K562 (cell line): ENCODE data around the gene CUX1. TPM values are rescaled to one million over a fixed set of nuclear protein-coding genes. Genes with fewer than 3 reads are reported as not detected.

Source experiments
- ATAC-seq: fragments of 200-7000 bp; cut with Tn5 transposase; 3 replicates; pipeline ENCODE4 v1.9.1; 2020; ENCODE audit warnings: moderate library complexity
- BruUV-seq: library from RNA; stranded (reverse); fragments of 400-500 nt; replicated peaks from 2 replicates; lab custom pipeline; 2021; lab: Mats Ljungman, UMichigan
- CTCF ChIA-PET: fragments of 300-600 bp; formaldehyde crosslinking; extraction: SDS; loops from one replicate; lab custom pipeline; 2021; ENCODE audit warnings: low intra/inter-chr PET ratio; lab: Yijun Ruan, JAX
- POLR2A ChIA-PET: fragments of 300-600, 350-650 bp; sonication (Branson Sonifier 250); formaldehyde crosslinking; extraction: SDS; loops from one replicate; lab custom pipeline; 2021; ENCODE audit warnings: antibody characterized with exemption, inconsistent platforms; lab: Yijun Ruan, JAX
- DNase-seq, 4 experiments: peaks; one replicate each; pipeline versions ENCODE4 v3.0.0 to v3.0.0-alpha.2; 2011 to 2018; ENCODE audit warnings: low spot score in 3 of 4, mixed read lengths in 3 of 4; ENCODE audit errors: extremely low read depth in 1 of 4
- FAIRE-seq: peaks from 2 replicates; lab custom pipeline; 2011; peaks lifted over from hg19 to GRCh38; lab: Jason Lieb, UNC
- H2AFZ ChIP-seq: 2 replicates; pipeline ENCODE4 v1.6.0; 2011; ENCODE audit warnings: low read depth, low read length, control low read depth, inconsistent platforms
- H3K27ac ChIP-seq: fragments of 200-600 bp; 3 replicates; pipeline ENCODE4 v1.8.0; 2011; ENCODE audit warnings: low read depth, mild to moderate bottlenecking, control low read depth, inconsistent platforms, low read length, moderate library complexity, mixed read lengths; ENCODE audit errors: extremely low read depth
- H3K27me3 ChIP-seq, 2 experiments: fragments of 300-600 bp in 1 of 2; 2 replicates in 1 of 2; 3 replicates in 1 of 2; pipeline versions ENCODE4 v1.6.0 to v1.8.0; 2011; ENCODE audit warnings: inconsistent platforms in 2 of 2, low read length in 2 of 2, mild to moderate bottlenecking in 1 of 2, mixed read lengths in 1 of 2, moderate library complexity in 1 of 2; ENCODE audit not compliant: control insufficient read depth in 2 of 2, insufficient read depth in 2 of 2
- H3K36me3 ChIP-seq: fragments of 300-600 bp; 3 replicates; pipeline ENCODE4 v1.8.0; 2011; ENCODE audit warnings: mild to moderate bottlenecking, low read length, inconsistent platforms; ENCODE audit not compliant: control insufficient read depth, insufficient read depth
- H3K4me1 ChIP-seq, 2 experiments: fragments of 200-600 bp in 1 of 2; replicated peaks in 1 of 2; 2 replicates in 1 of 2; 3 replicates in 1 of 2; pipeline versions ENCODE4 v1.5.1 to v1.8.0; 2011; ENCODE audit warnings: inconsistent platforms in 2 of 2, low read length in 2 of 2, mild to moderate bottlenecking in 1 of 2, mixed read lengths in 1 of 2, moderate library complexity in 1 of 2; ENCODE audit not compliant: control insufficient read depth in 2 of 2, insufficient read depth in 2 of 2
- H3K4me2 ChIP-seq: 2 replicates; pipeline ENCODE4 v1.6.1; 2011; ENCODE audit warnings: low read length, control low read depth, inconsistent platforms, mixed read lengths; ENCODE audit not compliant: insufficient read depth
- H3K4me3 ChIP-seq: fragments of 200-600 bp; sonication (generic), shearing (Covaris generic); 2 replicates; pipeline ENCODE4 v1.5.1; 2016; ENCODE audit warnings: control low read depth, inconsistent platforms
- H3K79me2 ChIP-seq: fragments of 200-600 bp; 3 replicates; pipeline ENCODE4 v1.8.0; 2011; ENCODE audit warnings: low read length, inconsistent platforms; ENCODE audit not compliant: control insufficient read depth, insufficient read depth
- H3K9ac ChIP-seq, 2 experiments: 2 replicates each; pipeline versions ENCODE4 v1.6.0 to v1.6.1; 2011; ENCODE audit warnings: low read depth in 2 of 2, low read length in 2 of 2, control low read depth in 1 of 2, inconsistent platforms in 1 of 2, mild to moderate bottlenecking in 1 of 2, mixed read lengths in 1 of 2; ENCODE audit not compliant: insufficient read depth in 1 of 2
- H3K9me1 ChIP-seq: one replicate; pipeline ENCODE4 v1.6.0; 2011; ENCODE audit warnings: inconsistent platforms, mild to moderate bottlenecking, low read length, moderate library complexity; ENCODE audit not compliant: control insufficient read depth, insufficient read depth
- H3K9me3 ChIP-seq: replicated peaks from 2 replicates; pipeline ENCODE4 v1.5.1; 2011; ENCODE audit warnings: low read depth, low read length, inconsistent platforms; ENCODE audit not compliant: control insufficient read depth, insufficient read depth
- H4K20me1 ChIP-seq: replicated peaks from 2 replicates; pipeline ENCODE4 v1.6.1; 2011; ENCODE audit warnings: low read length, inconsistent platforms, mixed read lengths; ENCODE audit not compliant: control insufficient read depth, insufficient read depth
- HEY1 ChIP-seq: fragments of 250-450 bp; sonication (Bioruptor Pico); IDR thresholded peaks from 2 replicates; pipeline ENCODE4 v1.5.0; 2020; ENCODE audit warnings: mild to moderate bottlenecking, moderate library complexity, borderline replicate concordance
- PTTG1 ChIP-seq: fragments of 450-650 bp; IDR thresholded peaks from 2 replicates; pipeline ENCODE4 v1.6.1; 2016; ENCODE audit warnings: low read depth, mild to moderate bottlenecking, missing genetic modification characterization, missing compliant biosample characterization
- RBM22 ChIP-seq: fragments of 200-400 bp; formaldehyde crosslinking; IDR thresholded peaks from 2 replicates; pipeline ENCODE4 v1.6.1; 2018; ENCODE audit warnings: low read length, low read depth; ENCODE audit not compliant: poor library complexity, severe bottlenecking
- ZFP1 ChIP-seq: fragments of 450-650 bp; formaldehyde crosslinking; IDR thresholded peaks from 2 replicates; pipeline ENCODE4 v1.4.0; 2020; ENCODE audit warnings: mild to moderate bottlenecking, mixed read lengths
- WGBS: fragments of 100-300 bp; shearing (Covaris generic); methylation state at CpG from one replicate; pipeline ENCODE4 v1.1.6; 2016; ENCODE audit warnings: low coverage, mixed read lengths; ENCODE audit not compliant: insufficient coverage; ENCODE audit errors: missing lambda C conversion rate; 5-methylcytosine and 5-hydroxymethylcytosine counted together
- in situ Hi-C: fragments of 300-500 bp; cut with MboI; formaldehyde crosslinking; loops from 4 replicates; pipeline ENCODE4 v1.15.0; 2018; ENCODE audit warnings: inconsistent platforms, mixed read lengths
- intact Hi-C: fragments of 100-400 bp; cut with micrococcal nuclease; formaldehyde crosslinking; loops from 2 replicates; pipeline ENCODE4 v1.14.2; 2022
- polyA plus RNA-seq, 8 experiments: library from polyadenylated mRNA; depleted of rRNA in 4 of 8; stranded (reverse) in 5 of 8; unstranded in 3 of 8; fragments of >200 nt; fragmentation: Nextera tagmentation in 2 of 8; fragmentation: Illumina TruSeq in 1 of 8; extraction: Ambion mirVana in 2 of 8; extraction: Trizol in 1 of 8; gene quantifications; 2 replicates each; pipeline versions ENCODE4 v1.2.1 to v1.2.3, GENCODE V29; 2011 to 2014; ENCODE audit warnings: inconsistent platforms in 1 of 8, missing spikeins in 1 of 8
- total RNA-seq, 7 experiments: library from RNA; depleted of rRNA in 6 of 7; stranded (reverse); fragments of >200 nt in 6 of 7; fragmentation: Illumina TruSeq in 2 of 7; extraction: Trizol in 2 of 7; gene quantifications; 2 replicates each; pipeline versions ENCODE4 v1.2.1 to v1.2.3, GENCODE V29; 2011 to 2021; ENCODE audit warnings: low replicate concordance in 1 of 7
- TF ChIP-seq, protein P1 (sequence below): sonication (generic); formaldehyde crosslinking; IDR thresholded peaks from 2 replicates; pipeline ENCODE4 v1.8.0; 2022; ENCODE audit warnings: missing genetic modification reagents, mild to moderate bottlenecking, borderline replicate concordance

CUX1 gene
- total and polyA plus RNA-seq, 9 of the 15 experiments (the other 6 are each of a cell fraction or from before 2014, with no cell fraction given), result 3.6 to 55.3 (median 25.2) TPM

GRCh38 chr7:101996876-101997275, 179.4 kb downstream of the CUX1 start:
- ChIA-PET POLR2A (no interaction called here), CTCF (no interaction called here)
- Histone ChIP-seq H2AFZ (no peak overlapping the region), H3K9me1 (no peaks in the 10 kb centered on the region), H3K27ac (no peak overlapping the region), H3K36me3 (0 out of 3 replicates have a peak, but pooled peaks cover 3% of the 10 kb centered on the region), H3K27me3 (no peaks in the 10 kb centered on the region), H4K20me1 (peaks cover 16% of the 10 kb centered on the region), H3K79me2 (peaks cover 6% of the 10 kb centered on the region; the same call in 1 of the 3 replicates), H3K4me3 (no peak overlapping the region), H3K4me2 (no peak overlapping the region), H3K9me3 (no peaks in the 10 kb centered on the region), H3K9ac (peak overlapping the region in 1 of 2 experiments; percentile 39; a peak in 1 of 4 replicates), H3K4me1 (peaks cover 0 to 19% of the 10 kb centered on the region in 2 experiments; a peak in 2 of 5 replicates)
- DNase-seq, result no peak
- intact Hi-C loops, result no loop called here
- in situ Hi-C loops, result no loop called here
- no peak for ATAC-seq
- peak; percentile 25 for TF ChIP-seq RBM22
- TF ChIP-seq PTTG1 (tag), result no peak
- TF ChIP-seq HEY1 (CRISPR knock-in tag), result no peak
- 86% methylated on average over 16 of the region's 16 CpGs for WGBS
- FAIRE-seq, result no peak
- BruUV-seq, result no TSS peak

DNA sequence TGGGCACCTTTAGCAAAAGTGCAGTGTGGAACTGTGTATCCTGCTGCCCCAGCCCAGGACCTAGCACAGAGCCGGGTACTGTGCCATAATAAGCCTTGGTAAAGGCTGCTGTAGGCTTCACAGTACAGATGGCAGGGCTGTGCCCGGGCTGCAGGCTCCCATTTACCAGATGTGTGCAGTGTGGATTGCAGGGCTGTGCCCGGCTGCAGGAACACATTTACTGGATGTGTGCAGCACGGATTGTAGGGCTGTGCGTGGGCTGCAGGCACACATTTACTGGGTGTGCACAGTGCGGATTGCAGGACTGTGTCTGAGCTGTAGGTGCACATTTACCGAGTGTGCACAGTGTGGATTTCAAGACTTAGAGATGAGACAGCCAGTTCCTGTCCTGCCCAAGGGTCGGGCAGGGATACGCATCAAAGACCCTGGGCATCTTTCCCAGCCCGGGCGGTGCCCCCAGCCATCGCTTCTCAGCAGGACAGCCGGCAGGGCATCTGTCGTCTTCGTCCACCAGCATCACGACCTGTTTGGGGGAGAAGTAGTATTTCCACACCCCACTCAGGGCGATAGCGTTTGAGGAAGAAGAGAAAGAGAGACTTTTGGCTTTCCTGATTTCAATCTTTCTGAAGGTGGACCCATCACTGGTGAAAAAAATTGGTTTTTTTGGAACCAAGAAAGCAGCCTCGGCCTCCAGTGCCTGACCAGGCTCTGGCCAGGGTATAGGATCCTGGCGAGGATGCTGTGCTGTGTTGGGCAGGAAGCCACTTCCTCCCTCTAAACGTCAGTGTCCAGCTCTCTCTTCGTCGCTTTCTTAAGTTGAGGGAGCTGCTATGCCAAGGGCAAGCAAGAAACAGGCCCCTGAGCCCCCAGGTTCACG, 180.8 kb downstream of the CUX1 start:
- Histone ChIP-seq H3K27ac (no peak overlapping the region), H4K20me1 (peaks cover 15% of the 10 kb centered on the region), H3K4me3 (no peak overlapping the region), H2AFZ (no peak overlapping the region), H3K9ac (peak overlapping the region in 1 of 2 experiments; percentile 36; a peak in 2 of 4 replicates), H3K27me3 (no peaks in the 10 kb centered on the region), H3K79me2 (peaks cover 9% of the 10 kb centered on the region; the same call in 1 of the 3 replicates), H3K4me2 (no peak overlapping the region), H3K4me1 (peaks cover 0 to 22% of the 10 kb centered on the region in 2 experiments; a peak in 2 of 5 replicates), H3K9me1 (no peaks in the 10 kb centered on the region), H3K9me3 (no peaks in the 10 kb centered on the region), H3K36me3 (0 out of 3 replicates have a peak, but pooled peaks cover 3% of the 10 kb centered on the region)
- WGBS, result 81% methylated on average over 24 of the region's 24 CpGs
- POLR2A ChIA-PET, result interaction anchor here (1.0 kb wide), 1 partner anchor 20 kb away, joined by 3 read pairs; no protein-coding TSS in a partner anchor
- CTCF ChIA-PET, result no interaction called here
- intact Hi-C loops (no loop called here), in situ Hi-C loops (no loop called here)
- DNase-seq, result no peak
- BruUV-seq, result no TSS peak
- no peak for TF ChIP-seq ZFP1 (CRISPR knock-in tag)
- TF ChIP-seq, protein P1, sequence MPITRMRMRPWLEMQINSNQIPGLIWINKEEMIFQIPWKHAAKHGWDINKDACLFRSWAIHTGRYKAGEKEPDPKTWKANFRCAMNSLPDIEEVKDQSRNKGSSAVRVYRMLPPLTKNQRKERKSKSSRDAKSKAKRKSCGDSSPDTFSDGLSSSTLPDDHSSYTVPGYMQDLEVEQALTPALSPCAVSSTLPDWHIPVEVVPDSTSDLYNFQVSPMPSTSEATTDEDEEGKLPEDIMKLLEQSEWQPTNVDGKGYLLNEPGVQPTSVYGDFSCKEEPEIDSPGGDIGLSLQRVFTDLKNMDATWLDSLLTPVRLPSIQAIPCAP (CRISPR knock-in tag), result no peak
- peak; percentile 19; the same call in 1 of the 3 replicates for ATAC-seq
- no peak for FAIRE-seq
